Epithelial cell of proximal tubule (primary cell): ENCODE results near the gene BMPER. TPM values are rescaled to one million over a fixed set of nuclear protein-coding genes. Genes with fewer than 3 reads are reported as not detected.

Source experiments
- DNase-seq: peaks from one replicate; pipeline ENCODE4 v3.0.0-alpha.2; 2011; ENCODE audit warnings: low read depth
- H3K4me3 ChIP-seq: 2 replicates; pipeline ENCODE4 v1.5.1; 2011; ENCODE audit warnings: low read depth, mild to moderate bottlenecking, low read length
- total RNA-seq: library from RNA; depleted of rRNA; stranded (reverse); fragments of >200 nt; gene quantifications from 2 replicates; pipeline ENCODE4 v1.2.3, GENCODE V29; 2015
- TF ChIP-seq, protein P1 (sequence below): conservative IDR thresholded peaks from 2 replicates; pipeline ENCODE4 v1.5.1; 2012; ENCODE audit warnings: low read depth, mild to moderate bottlenecking, low read length

BMPER gene
- total RNA-seq, 1 donor from 2014 or later, result 0.29 TPM

DNA sequence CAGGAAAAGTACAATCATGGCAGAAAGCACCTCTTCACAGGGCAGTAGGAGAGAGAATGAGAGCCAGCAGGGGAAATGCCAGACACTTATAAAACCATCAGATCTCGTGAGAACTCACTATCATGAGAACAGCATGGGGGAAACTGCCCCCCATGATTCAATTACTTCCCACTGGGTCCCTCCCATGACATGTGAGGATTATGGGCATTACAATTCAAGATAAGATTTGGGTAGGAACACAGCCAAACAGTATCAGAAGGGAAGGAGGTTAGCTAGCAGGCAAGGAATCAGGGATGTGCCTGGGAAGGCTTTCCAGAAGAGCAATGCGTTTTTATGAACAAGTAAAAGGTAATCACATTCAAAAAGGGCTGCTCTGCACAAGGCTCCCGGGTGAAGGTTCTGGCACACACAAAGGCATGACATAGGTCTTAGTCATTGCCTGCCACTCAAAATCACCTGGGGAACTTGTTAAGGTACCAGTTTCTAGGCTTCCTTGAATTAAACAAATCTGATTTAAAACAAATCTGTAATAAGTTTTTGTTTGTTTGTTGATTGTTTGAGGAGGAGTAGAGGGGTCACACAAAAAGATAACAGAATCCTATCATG, 40.9 kb downstream of the BMPER start:
- TF ChIP-seq, protein P1, sequence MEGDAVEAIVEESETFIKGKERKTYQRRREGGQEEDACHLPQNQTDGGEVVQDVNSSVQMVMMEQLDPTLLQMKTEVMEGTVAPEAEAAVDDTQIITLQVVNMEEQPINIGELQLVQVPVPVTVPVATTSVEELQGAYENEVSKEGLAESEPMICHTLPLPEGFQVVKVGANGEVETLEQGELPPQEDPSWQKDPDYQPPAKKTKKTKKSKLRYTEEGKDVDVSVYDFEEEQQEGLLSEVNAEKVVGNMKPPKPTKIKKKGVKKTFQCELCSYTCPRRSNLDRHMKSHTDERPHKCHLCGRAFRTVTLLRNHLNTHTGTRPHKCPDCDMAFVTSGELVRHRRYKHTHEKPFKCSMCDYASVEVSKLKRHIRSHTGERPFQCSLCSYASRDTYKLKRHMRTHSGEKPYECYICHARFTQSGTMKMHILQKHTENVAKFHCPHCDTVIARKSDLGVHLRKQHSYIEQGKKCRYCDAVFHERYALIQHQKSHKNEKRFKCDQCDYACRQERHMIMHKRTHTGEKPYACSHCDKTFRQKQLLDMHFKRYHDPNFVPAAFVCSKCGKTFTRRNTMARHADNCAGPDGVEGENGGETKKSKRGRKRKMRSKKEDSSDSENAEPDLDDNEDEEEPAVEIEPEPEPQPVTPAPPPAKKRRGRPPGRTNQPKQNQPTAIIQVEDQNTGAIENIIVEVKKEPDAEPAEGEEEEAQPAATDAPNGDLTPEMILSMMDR, result no peak
- H3K4me3 ChIP-seq, result no peak overlapping the region
- no peak for DNase-seq

DNA sequence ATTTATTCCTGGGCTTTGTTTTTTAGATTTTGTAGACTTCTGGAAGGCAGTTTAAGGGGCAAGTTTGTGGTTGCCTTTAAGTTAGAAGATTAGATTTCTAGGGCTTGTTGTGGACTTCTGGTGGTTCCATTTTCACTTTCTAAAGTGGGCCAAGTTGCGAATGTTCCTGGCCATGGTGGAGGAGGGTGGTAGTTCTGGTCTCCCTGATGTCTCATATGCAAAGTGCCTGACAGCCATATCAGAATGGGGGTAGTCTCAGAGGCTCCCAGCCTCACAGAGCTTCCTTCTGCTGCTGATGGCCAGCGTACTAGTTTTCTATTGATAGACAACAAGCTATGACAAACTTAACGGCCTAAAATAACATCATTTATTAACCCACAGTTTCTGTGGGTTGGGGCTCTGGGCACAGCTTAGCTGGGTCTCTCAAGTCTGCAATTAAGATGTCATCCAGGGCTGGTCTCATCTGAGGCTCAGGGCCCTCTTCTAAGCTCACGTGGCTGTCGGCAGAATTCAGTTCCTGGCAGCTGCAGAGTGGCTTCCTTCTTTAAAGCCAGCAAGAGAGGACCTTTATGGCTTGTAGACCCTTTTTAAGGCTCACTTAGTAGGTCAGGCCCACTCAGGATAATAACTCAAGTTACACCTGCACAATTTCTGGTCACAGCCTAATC, 44.8 kb downstream of the BMPER start:
- no peak for DNase-seq
- TF ChIP-seq, protein P1, result no peak
- no peak overlapping the region for H3K4me3 ChIP-seq

DNA sequence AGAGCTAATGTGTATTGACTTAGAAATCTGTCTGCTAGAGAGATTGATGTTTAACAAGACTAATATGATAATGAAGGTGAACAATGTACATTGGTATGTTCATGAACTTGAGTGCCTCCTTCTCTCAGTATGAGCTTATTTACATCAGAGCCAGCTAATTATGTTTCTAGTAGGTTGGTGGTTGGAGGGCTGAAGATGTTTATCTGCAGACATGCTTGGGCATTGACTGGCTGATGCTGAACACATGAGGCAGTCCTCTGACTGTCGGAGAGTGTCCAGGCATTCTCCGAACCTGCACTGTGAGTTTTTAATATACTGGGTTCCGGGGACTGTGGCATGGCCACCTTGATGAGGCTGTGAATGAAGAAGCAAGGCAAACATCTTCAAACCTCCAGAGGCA, 47.5 kb downstream of the BMPER start:
- TF ChIP-seq, protein P1, result no peak
- no peak overlapping the region for H3K4me3 ChIP-seq
- DNase-seq, result no peak

DNA sequence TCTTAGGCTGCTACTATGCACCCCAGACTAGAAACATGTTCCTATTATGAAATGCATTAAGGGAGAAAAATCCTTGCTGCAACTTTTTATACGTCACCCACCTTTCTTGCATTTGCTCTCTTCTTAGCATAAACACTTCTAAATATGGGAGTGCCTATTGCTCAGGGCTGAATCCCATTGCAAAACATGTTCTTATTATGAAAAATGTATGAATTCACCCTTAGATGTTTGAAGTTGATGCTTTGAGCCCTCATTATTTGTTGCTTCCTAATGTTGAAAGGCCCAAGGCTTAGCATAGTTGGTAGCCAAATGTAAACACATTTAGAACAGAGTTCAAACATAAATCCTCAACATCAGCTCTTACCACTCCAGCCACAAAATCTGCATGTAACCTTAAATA, 52.8 kb downstream of the BMPER start:
- no peak overlapping the region for H3K4me3 ChIP-seq
- TF ChIP-seq, protein P1, result no peak
- no peak for DNase-seq

DNA sequence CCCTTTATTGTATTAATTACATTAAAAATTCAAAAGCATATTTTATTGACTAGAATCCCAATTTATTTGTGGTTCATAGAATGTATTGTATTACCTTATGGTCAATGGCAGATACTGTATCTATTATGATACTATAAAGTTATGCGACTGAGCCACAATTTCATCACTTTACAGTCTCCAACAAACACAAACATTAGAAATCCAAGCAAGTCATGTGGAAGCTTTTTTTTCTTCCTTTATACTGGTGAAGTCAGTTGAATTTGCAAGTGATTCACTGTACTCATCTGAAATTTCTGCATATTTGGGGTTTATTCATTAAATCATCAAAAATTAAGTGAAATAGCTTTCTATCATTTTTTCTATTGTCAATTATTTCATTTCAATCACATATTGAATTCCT, 54.3 kb downstream of the BMPER start:
- TF ChIP-seq, protein P1, result no peak
- H3K4me3 ChIP-seq, result no peak overlapping the region
- no peak for DNase-seq

DNA sequence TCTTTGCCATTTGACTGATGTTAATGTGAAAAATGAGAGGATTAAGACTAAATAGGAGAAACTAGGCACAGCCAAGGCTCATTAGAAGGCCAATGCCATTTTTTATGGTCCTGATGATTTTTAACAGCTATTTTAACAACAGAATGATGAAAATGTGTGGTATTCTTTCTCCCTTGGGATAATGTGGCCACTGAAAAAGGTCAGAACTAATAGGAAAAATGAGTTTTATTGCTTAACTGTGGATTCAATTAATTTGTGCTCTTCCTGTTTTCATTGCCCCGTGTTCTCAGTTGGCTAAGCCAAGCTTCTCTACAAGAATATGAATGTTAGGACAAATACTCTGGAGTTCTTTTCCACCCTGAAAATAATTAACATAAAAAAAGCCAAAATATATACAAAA, 56.6 kb downstream of the BMPER start:
- no peak for DNase-seq
- TF ChIP-seq, protein P1, result no peak
- H3K4me3 ChIP-seq, result no peak overlapping the region

DNA sequence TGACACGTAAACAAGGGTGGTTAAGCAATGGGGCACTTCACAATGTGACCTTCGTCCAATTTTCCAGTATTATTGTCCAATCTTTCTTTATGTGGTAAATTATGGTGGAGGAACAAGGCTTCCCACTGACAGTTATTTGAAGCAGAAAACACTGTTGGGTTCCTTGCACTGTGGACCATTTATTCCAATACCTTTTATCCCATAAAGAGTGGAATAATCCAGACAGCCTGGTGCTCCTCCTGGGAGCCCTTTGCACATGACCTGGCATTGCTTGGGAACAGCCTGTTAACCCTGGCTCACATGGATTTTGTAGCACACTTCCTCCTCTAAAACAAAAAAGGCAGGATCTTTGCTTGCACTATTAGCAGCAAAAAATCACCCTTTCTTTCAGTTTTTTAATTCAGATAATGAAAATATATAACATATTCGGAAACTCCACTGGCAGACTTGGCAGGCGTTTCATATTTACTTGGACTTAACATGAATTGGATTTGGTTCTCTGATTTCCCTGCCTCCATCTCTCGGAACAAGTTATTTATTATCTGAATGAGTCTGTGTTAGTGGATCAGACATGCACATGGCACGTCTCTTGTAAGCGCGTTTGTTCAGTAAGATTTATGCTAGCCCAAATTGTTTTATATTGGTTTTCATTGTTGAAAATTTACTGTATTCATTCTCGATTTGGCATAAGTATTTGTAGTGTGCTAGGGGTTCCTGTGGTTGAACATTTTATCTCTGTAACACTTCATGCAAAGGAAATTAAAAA, 59.3 kb downstream of the BMPER start:
- H3K4me3 ChIP-seq, result peak overlapping the region; percentile 14
- DNase-seq, result peak; percentile 52
- TF ChIP-seq, protein P1, result no peak
